ENCODE measurements around the gene PTPN11. TPM values are rescaled to one million over a fixed set of nuclear protein-coding genes. Genes with fewer than 3 reads are reported as not detected.

The PTPN11 gene
- total and polyA plus RNA-seq, 2 of the 13 experiments (the other 11 are each of a cell fraction or from before 2014, with no cell fraction given), result 30.0 to 63.5 TPM

- intact Hi-C loops (cut with micrococcal nuclease; ENCODE audit: unreplicated experiment), result no loop called here
- Histone ChIP-seq H3K27me3 (ENCODE audit: control insufficient read depth in 1 of 2, insufficient read depth in 2 of 2, low read length in 2 of 2) (peaks cover 0 to 8% of the 10 kb centered on the region in 2 experiments; a peak in 1 of 5 replicates), H2AFZ (ENCODE audit: low read length) (no peak overlapping the region), H3K4me3 (replicated peaks in 1 of 3; ENCODE audit: insufficient read depth in 1 of 3, low read depth in 2 of 3, low read length in 3 of 3) (no peak overlapping the region), H3K9me3 (ENCODE audit: low read length) (no peaks in the 10 kb centered on the region), H3K36me3 (replicated peaks in 1 of 2; ENCODE audit: control insufficient read depth in 1 of 2, insufficient read depth in 2 of 2, low read length in 2 of 2) (no peaks in the 10 kb centered on the region), H3K79me2 (ENCODE audit: insufficient read depth, low read length) (no peaks in the 10 kb centered on the region), H3K4me2 (ENCODE audit: low read depth, low read length) (no peak overlapping the region), H3K4me1 (ENCODE audit: insufficient read depth, low read length) (no peaks in the 10 kb centered on the region), H3K27ac (ENCODE audit: extremely low read length, insufficient read depth, low read length) (no peak overlapping the region), H4K20me1 (ENCODE audit: insufficient read depth, low read length) (no peaks in the 10 kb centered on the region), H3K9ac (ENCODE audit: insufficient read depth, low read depth, low read length) (no peak overlapping the region)
- TF ChIP-seq RXRA (CRISPR knock-in tag; IDR thresholded peaks at IDR 0.05) (no peak), YEATS2 (CRISPR knock-in tag; IDR thresholded peaks at IDR 0.05; ENCODE audit: borderline replicate concordance) (no peak), PAF1 (CRISPR knock-in tag; IDR thresholded peaks at IDR 0.05) (no peak), FOXJ3 (CRISPR knock-in tag; IDR thresholded peaks at IDR 0.05; ENCODE audit: borderline replicate concordance) (no peak), ZNF362 (CRISPR knock-in tag; IDR thresholded peaks at IDR 0.05; ENCODE audit: borderline replicate concordance) (no peak), ZNF234 (CRISPR knock-in tag; conservative IDR thresholded peaks at IDR 0.05) (no peak), ADNP (CRISPR knock-in tag; IDR thresholded peaks at IDR 0.05) (no peak), KDM5A (IDR thresholded peaks at IDR 0.05; ENCODE audit: borderline replicate concordance, low read length) (no peak), ZZZ3 (CRISPR knock-in tag; IDR thresholded peaks at IDR 0.05; ENCODE audit: borderline replicate concordance) (no peak), ZNF713 (CRISPR knock-in tag; IDR thresholded peaks at IDR 0.05) (no peak), AHR (CRISPR knock-in tag; IDR thresholded peaks at IDR 0.05) (no peak), JDP2 (CRISPR knock-in tag; IDR thresholded peaks at IDR 0.05; ENCODE audit: borderline replicate concordance) (no peak), KLF15 (CRISPR knock-in tag; IDR thresholded peaks at IDR 0.05; ENCODE audit: borderline replicate concordance) (no peak), SNAI1 (CRISPR knock-in tag; IDR thresholded peaks at IDR 0.05; ENCODE audit: borderline replicate concordance) (no peak), KDM3A (CRISPR knock-in tag; IDR thresholded peaks at IDR 0.05; ENCODE audit: low read depth) (no peak)
- DNase-seq (ENCODE audit: low spot score) (no peak), FAIRE-seq (no peak), ATAC-seq (no peak)
- in situ Hi-C loops (cut with HindIII; ENCODE audit: extremely low pct_ligation_motif_present, low pct_unique_long_range_greater_than_20kb), result no loop called here
- ChIA-PET POLR2A (interaction anchor here (1.0 kb wide), 1 partner anchor 11 kb away, joined by 3 read pairs; no protein-coding TSS in a partner anchor), CTCF (ENCODE audit: low intra/inter-chr PET ratio, low total read pairs) (no interaction called here)
- no TSS peak for BruUV-seq (replicated peaks)
- WGBS (ENCODE audit: low lambda C conversion rate), result 70% methylated on average over 7 of the region's 7 CpGs
Observed at GRCh38 chr12:112517730-112518364, 99.1 kb downstream of the PTPN11 start.
